K562 (cell line): Measurements from ENCODE around the gene NCMAP. TPM values are rescaled to one million over a fixed set of nuclear protein-coding genes. Genes with fewer than 3 reads are reported as not detected.

ENCODE experiments used
- E2F3 ChIP-seq: fragments of 250-450 bp; sonication (Bioruptor Pico); IDR thresholded peaks from 2 replicates; pipeline ENCODE4 v1.4.0; 2020; ENCODE audit warnings: mild to moderate bottlenecking
- KDM4B ChIP-seq, 2 experiments: fragments of 450-650 bp in 1 of 2; sonication (generic) in 1 of 2; IDR thresholded peaks; 2 replicates each; pipeline ENCODE4 v1.6.1; 2016 to 2017; ENCODE audit warnings: borderline replicate concordance in 2 of 2, antibody characterized with exemption in 1 of 2, low read depth in 1 of 2, mild to moderate bottlenecking in 1 of 2
- MYC ChIP-seq, 2 experiments: fragments of 250-450 bp in 1 of 2; sonication (Bioruptor Pico) in 1 of 2; IDR thresholded peaks; 2 replicates each; pipeline versions ENCODE4 v1.5.1 to v1.6.1; 2012 to 2021; ENCODE audit warnings: low read depth in 2 of 2, borderline replicate concordance in 1 of 2, improper control_type of control experiment in 1 of 2, low read length in 1 of 2, mild to moderate bottlenecking in 1 of 2, moderate library complexity in 1 of 2
- PHF8 ChIP-seq: fragments of 200-600 bp; sonication (generic); IDR thresholded peaks from 2 replicates; pipeline ENCODE4 v1.6.1; 2012; ENCODE audit warnings: mixed run types, mild to moderate bottlenecking, inconsistent platforms, low read length, moderate library complexity, borderline replicate concordance
- RBM22 ChIP-seq: fragments of 200-400 bp; formaldehyde crosslinking; IDR thresholded peaks from 2 replicates; pipeline ENCODE4 v1.6.1; 2018; ENCODE audit warnings: low read length, low read depth; ENCODE audit not compliant: poor library complexity, severe bottlenecking
- SIN3B ChIP-seq: fragments of 450-650 bp; IDR thresholded peaks from 2 replicates; pipeline ENCODE4 v1.6.1; 2017; ENCODE audit warnings: low read depth, mild to moderate bottlenecking, moderate library complexity
- polyA plus RNA-seq, 8 experiments: library from polyadenylated mRNA; depleted of rRNA in 4 of 8; stranded (reverse) in 5 of 8; unstranded in 3 of 8; fragments of >200 nt; fragmentation: Nextera tagmentation in 2 of 8; fragmentation: Illumina TruSeq in 1 of 8; extraction: Ambion mirVana in 2 of 8; extraction: Trizol in 1 of 8; gene quantifications; 2 replicates each; pipeline versions ENCODE4 v1.2.1 to v1.2.3, GENCODE V29; 2011 to 2014; ENCODE audit warnings: inconsistent platforms in 1 of 8, missing spikeins in 1 of 8
- total RNA-seq, 7 experiments: library from RNA; depleted of rRNA in 6 of 7; stranded (reverse); fragments of >200 nt in 6 of 7; fragmentation: Illumina TruSeq in 2 of 7; extraction: Trizol in 2 of 7; gene quantifications; 2 replicates each; pipeline versions ENCODE4 v1.2.1 to v1.2.3, GENCODE V29; 2011 to 2021; ENCODE audit warnings: low replicate concordance in 1 of 7
- TF ChIP-seq, protein P1 (sequence below): sonication (generic); formaldehyde crosslinking; IDR thresholded peaks from 2 replicates; pipeline ENCODE4 v1.8.0; 2023; ENCODE audit warnings: mild to moderate bottlenecking, missing genetic modification reagents
- TF ChIP-seq, protein P2 (sequence below), 2 experiments: fragments of 450-650 bp in 1 of 2; IDR thresholded peaks; 2 replicates each; pipeline ENCODE4 v1.6.1; 2011 to 2017; ENCODE audit warnings: low read depth in 2 of 2, antibody characterized with exemption in 1 of 2, borderline replicate concordance in 1 of 2, low read length in 1 of 2, mild to moderate bottlenecking in 1 of 2, mixed read lengths in 1 of 2; ENCODE audit not compliant: control insufficient read depth in 1 of 2
- TF ChIP-seq, protein P3 (sequence below), 2 experiments: fragments of 200-800 bp in 1 of 2; sonication (Bioruptor generic) in 1 of 2; sonication (generic) in 1 of 2; formaldehyde crosslinking in 1 of 2; IDR thresholded peaks in 1 of 2; conservative IDR thresholded peaks in 1 of 2; 2 replicates each; pipeline versions ENCODE4 v1.5.0 to v1.6.1; 2016 to 2020; ENCODE audit warnings: missing compliant biosample characterization in 1 of 2, missing genetic modification characterization in 1 of 2, missing genetic modification reagents in 1 of 2
- TF ChIP-seq, protein P4 (sequence below): fragments of 250-450 bp; sonication (Bioruptor Pico); IDR thresholded peaks from 2 replicates; pipeline ENCODE4 v1.8.0; 2021; ENCODE audit warnings: moderate library complexity, mild to moderate bottlenecking, inconsistent platforms
- TF ChIP-seq, protein P5 (sequence below): fragments of 250-450 bp; sonication (Bioruptor Pico); IDR thresholded peaks from 2 replicates; pipeline ENCODE4 v1.4.0; 2020

NCMAP gene
- total and polyA plus RNA-seq, 9 of the 15 experiments (the other 6 are each of a cell fraction or from before 2014, with no cell fraction given): 0.03 TPM; not detected in 8

DNA sequence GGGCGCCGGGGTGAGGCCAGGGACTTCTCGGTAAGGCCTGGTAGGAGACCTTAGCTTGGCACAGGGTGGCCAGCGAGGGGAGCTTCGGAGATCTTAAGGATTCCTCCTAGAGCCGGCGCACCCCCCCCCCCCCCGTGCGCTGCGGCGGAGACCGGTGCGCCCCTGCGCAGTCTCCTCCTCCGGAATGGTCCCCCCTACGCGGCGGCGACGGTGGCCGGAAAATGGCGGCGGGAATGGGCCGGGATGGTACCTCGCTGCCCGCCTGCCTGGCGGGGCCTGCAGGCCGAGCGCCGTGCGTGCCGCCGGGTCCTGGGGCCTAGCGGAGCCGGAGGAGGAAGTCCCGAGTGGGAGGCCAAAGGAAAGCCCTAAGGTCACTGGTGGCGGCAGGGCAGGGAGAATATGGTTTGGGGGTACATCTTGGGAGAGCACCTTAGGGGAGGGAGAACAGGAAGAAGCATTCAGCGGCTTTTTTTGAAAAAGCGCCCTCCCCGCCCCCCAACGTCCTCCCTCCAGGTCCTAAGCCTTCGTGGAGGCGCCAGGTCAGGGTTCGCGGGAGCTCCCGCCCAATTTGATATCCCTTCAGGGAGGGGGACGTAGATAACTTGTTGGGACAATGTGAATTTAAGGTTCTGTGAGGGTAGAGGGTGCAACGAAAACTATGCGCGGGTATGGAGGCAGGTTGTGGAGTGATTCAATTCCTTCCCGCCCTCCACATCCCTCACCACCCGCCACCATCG is 87.6 kb downstream of the NCMAP start (continued):
- TF ChIP-seq, protein P1, sequence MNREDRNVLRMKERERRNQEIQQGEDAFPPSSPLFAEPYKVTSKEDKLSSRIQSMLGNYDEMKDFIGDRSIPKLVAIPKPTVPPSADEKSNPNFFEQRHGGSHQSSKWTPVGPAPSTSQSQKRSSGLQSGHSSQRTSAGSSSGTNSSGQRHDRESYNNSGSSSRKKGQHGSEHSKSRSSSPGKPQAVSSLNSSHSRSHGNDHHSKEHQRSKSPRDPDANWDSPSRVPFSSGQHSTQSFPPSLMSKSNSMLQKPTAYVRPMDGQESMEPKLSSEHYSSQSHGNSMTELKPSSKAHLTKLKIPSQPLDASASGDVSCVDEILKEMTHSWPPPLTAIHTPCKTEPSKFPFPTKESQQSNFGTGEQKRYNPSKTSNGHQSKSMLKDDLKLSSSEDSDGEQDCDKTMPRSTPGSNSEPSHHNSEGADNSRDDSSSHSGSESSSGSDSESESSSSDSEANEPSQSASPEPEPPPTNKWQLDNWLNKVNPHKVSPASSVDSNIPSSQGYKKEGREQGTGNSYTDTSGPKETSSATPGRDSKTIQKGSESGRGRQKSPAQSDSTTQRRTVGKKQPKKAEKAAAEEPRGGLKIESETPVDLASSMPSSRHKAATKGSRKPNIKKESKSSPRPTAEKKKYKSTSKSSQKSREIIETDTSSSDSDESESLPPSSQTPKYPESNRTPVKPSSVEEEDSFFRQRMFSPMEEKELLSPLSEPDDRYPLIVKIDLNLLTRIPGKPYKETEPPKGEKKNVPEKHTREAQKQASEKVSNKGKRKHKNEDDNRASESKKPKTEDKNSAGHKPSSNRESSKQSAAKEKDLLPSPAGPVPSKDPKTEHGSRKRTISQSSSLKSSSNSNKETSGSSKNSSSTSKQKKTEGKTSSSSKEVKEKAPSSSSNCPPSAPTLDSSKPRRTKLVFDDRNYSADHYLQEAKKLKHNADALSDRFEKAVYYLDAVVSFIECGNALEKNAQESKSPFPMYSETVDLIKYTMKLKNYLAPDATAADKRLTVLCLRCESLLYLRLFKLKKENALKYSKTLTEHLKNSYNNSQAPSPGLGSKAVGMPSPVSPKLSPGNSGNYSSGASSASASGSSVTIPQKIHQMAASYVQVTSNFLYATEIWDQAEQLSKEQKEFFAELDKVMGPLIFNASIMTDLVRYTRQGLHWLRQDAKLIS (CRISPR knock-in tag): peak; percentile 73; the same call in 1 of the 2 replicates
- TF ChIP-seq, protein P2, sequence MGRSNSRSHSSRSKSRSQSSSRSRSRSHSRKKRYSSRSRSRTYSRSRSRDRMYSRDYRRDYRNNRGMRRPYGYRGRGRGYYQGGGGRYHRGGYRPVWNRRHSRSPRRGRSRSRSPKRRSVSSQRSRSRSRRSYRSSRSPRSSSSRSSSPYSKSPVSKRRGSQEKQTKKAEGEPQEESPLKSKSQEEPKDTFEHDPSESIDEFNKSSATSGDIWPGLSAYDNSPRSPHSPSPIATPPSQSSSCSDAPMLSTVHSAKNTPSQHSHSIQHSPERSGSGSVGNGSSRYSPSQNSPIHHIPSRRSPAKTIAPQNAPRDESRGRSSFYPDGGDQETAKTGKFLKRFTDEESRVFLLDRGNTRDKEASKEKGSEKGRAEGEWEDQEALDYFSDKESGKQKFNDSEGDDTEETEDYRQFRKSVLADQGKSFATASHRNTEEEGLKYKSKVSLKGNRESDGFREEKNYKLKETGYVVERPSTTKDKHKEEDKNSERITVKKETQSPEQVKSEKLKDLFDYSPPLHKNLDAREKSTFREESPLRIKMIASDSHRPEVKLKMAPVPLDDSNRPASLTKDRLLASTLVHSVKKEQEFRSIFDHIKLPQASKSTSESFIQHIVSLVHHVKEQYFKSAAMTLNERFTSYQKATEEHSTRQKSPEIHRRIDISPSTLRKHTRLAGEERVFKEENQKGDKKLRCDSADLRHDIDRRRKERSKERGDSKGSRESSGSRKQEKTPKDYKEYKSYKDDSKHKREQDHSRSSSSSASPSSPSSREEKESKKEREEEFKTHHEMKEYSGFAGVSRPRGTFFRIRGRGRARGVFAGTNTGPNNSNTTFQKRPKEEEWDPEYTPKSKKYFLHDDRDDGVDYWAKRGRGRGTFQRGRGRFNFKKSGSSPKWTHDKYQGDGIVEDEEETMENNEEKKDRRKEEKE (IDR thresholded peaks at IDR 0.05; ENCODE audit: borderline replicate concordance in 1 of 2, control insufficient read depth in 1 of 2, low read depth in 2 of 2, low read length in 1 of 2): no peak
- TF ChIP-seq, protein P3, sequence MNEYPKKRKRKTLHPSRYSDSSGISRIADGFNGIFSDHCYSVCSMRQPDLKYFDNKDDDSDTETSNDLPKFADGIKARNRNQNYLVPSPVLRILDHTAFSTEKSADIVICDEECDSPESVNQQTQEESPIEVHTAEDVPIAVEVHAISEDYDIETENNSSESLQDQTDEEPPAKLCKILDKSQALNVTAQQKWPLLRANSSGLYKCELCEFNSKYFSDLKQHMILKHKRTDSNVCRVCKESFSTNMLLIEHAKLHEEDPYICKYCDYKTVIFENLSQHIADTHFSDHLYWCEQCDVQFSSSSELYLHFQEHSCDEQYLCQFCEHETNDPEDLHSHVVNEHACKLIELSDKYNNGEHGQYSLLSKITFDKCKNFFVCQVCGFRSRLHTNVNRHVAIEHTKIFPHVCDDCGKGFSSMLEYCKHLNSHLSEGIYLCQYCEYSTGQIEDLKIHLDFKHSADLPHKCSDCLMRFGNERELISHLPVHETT (CRISPR knock-in tag; conservative IDR thresholded peaks at IDR 0.05 in 1 of 2, IDR thresholded peaks at IDR 0.05 in 1 of 2): peak in 1 of 2 experiments; percentile 86; a peak in 2 of 4 replicates
- 0 out of 2 replicates have a peak, but pooled peaks have one; percentile 19 for TF ChIP-seq E2F3 (CRISPR knock-in tag)
- peak; percentile 37; the same call in 1 of the 2 replicates for TF ChIP-seq SIN3B
- TF ChIP-seq, protein P4, sequence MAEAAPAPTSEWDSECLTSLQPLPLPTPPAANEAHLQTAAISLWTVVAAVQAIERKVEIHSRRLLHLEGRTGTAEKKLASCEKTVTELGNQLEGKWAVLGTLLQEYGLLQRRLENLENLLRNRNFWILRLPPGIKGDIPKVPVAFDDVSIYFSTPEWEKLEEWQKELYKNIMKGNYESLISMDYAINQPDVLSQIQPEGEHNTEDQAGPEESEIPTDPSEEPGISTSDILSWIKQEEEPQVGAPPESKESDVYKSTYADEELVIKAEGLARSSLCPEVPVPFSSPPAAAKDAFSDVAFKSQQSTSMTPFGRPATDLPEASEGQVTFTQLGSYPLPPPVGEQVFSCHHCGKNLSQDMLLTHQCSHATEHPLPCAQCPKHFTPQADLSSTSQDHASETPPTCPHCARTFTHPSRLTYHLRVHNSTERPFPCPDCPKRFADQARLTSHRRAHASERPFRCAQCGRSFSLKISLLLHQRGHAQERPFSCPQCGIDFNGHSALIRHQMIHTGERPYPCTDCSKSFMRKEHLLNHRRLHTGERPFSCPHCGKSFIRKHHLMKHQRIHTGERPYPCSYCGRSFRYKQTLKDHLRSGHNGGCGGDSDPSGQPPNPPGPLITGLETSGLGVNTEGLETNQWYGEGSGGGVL (CRISPR knock-in tag): no peak
- peak; percentile 71 for TF ChIP-seq RBM22
- peak; percentile 74; the same call in 1 of the 2 replicates for TF ChIP-seq PHF8
- TF ChIP-seq, protein P5, sequence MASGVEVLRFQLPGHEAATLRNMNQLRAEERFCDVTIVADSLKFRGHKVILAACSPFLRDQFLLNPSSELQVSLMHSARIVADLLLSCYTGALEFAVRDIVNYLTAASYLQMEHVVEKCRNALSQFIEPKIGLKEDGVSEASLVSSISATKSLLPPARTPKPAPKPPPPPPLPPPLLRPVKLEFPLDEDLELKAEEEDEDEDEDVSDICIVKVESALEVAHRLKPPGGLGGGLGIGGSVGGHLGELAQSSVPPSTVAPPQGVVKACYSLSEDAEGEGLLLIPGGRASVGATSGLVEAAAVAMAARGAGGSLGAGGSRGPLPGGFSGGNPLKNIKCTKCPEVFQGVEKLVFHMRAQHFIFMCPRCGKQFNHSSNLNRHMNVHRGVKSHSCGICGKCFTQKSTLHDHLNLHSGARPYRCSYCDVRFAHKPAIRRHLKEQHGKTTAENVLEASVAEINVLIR (CRISPR knock-in tag): no peak
- peak in 1 of 2 experiments; percentile 41; a peak in 1 of 4 replicates for TF ChIP-seq KDM4B (IDR thresholded peaks at IDR 0.05; ENCODE audit: borderline replicate concordance in 2 of 2, low read depth in 1 of 2)
- TF ChIP-seq MYC (IDR thresholded peaks at IDR 0.05; ENCODE audit: low read depth, low read length): no peak
- peak; percentile 58; the same call in 1 of the 2 replicates for TF ChIP-seq MYC (CRISPR knock-in tag; IDR thresholded peaks at IDR 0.05; ENCODE audit: borderline replicate concordance, low read depth)
